Bone marrow (tissue), 2 donors: ENCODE results near the gene FAM174C.

Experiments
- DNase-seq, 2 donors: peaks; one replicate each; lab custom pipeline; 2025; lab: John Stamatoyannopoulos, UW

FAM174C gene

DNA sequence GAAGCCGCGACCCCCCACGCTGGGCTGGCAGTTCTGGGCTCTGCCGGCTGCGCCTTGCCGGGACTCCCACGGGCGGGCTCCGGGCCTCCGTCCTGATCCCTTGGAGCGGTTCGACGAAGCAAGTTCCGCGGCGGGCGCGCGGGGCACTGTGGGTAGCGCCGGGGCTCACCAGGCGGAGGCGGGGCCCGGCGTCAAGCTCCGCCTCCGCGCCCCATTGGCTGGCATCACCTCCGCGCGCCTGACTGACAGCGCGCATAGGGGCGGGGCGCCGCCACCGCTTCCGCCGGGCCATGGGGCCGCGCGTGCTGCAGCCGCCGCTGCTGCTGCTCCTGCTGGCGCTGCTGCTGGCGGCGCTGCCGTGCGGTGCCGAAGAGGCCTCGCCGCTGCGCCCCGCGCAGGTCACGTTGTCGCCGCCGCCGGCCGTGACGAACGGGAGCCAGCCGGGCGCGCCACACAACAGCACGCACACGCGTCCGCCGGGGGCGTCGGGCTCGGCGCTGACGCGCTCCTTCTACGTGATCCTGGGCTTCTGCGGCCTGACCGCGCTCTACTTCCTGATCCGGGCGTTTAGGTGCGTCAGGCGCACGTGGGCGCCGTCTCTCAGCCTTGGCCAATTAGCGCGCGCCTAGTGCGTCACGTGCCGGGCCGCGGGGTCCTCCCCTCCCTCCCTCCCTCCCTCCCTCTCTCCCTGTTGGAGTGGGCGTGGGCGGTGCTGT, at the start of gene FAM174C:
FAM174C (plus strand) TSS at position 271 of the 716 bp plus-strand sequence; CDS start at position 291, 20 bp downstream.
- peak; percentile 83 to 85 for DNase-seq

- no peak for DNase-seq
Measured at GRCh38 chr19:1226227-1226518, 49.2 kb upstream of the FAM174C start.

DNA sequence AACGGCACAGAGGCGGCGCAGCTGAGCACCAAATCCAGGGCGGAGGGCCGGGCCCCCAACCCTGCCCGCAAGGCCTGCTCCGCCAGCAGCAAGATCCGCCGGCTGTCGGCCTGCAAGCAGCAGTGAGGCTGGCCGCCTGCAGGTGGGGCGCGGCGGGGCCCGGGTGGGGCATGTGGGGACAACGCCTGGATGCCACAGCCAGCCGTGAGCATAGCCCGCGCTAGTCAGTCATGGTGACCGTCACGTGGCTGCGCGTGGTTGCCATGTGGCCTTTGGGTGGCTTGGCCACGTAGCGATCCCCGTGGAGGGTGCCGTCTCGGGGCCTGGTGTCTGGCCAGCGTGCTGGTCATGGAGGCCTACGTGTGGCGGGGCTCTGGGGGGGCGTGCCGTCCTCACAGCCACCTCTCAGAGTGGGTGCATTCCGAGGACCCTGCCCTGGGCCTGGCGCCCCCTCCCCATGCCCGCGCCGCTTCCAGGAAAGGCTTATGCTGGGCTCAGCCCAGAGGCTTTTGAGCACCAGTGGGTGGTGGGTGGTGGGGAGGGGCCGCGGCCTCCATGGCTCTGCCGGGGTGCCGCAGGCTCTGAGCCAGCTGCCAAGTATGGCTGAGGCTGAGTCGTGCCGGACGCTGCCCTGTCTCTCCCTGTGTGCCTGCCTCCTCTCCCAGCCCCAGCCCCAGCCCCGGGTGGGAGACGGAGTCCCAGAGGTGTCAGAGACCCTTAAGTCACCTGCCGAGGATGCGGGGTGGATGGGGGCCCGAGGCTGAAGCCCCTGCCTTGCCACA, 48.6 kb upstream of the FAM174C start:
- DNase-seq = no peak

- no peak for DNase-seq
Measured at GRCh38 chr19:1227304-1228054, 47.9 kb upstream of the FAM174C start.

DNA sequence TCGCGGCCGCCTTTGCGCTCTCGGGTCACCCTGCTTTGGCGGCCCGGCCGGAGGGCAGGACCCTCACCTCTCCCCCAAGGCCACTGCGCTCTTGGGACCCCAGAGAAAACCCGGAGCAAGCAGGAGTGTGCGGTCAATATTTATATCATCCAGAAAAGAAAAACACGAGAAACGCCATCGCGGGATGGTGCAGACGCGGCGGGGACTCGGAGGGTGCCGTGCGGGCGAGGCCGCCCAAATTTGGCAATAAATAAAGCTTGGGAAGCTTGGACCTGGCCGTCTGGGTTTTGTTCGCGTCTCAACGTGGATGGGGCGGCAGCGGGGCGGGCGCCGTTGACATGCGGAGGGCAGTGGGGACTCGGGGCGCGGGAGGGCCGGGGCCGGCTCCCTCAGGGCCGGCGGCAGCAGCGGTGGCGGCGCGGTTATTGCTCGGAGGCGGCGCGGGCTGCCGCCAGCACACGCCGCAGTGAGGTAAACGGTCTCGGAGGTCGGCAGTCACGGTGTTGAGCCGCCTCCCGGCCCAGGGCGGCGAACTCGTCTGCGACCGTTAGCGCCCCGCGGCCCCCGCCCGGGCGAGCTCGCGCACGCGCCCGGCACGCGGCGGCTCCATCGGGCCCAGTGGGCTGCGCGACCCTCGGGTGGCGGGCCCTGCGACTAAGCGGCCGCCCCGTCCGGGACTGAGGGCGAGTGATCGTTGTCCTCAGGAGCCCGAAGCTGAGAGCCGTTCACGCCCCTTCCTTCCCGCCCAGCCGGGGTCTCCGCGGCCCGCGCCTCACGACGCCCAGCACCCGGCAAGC, 47.0 kb upstream of the FAM174C start:
- DNase-seq = no peak

- no peak for DNase-seq
Measured at GRCh38 chr19:1229056-1229923, 46.0 kb upstream of the FAM174C start.

DNA sequence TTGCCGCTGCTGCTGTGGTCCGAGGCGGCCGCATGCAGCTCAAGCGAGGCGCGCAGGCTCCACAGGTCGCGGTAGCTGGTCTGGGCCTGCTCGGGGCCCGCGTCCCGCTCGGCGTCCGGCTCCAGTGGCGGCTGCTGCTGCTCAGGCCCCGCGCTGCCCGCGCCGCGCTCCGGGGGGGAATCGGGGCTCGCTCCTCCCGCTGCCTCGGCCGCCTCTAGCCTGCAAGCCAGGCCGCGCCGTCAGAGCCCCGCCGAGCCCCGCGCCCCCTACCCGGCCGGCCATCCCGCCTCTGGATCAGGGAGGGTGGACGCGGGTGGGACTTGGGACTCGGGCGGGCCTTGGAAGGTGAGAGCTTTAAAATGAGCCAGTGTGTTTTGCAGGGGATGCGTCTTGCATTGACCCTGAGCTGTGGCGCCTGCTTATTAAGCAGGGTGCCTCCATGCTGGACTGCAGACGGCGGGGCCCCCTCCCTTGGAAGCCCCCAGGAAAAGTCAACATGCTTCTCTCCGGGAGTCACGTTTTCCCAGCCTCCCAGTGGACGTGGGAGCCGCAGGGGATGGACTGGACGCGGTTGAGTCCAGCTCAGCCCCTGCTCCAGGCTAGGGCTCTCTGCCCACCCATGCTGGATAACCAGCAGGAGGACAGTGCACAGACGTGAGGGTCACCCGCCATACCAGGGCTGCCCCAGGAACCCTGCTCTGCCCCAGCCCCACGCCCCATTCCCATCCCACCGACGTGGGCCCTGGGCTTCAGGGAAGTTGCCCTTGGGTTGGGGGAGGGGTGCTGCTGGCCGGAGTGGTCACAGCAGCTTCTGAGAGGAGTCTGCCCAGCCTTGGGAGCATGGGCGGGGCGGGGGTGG, 45.2 kb upstream of the FAM174C start:
- DNase-seq = no peak

- DNase-seq = no peak
Measured at GRCh38 chr19:1230783-1231489, 44.4 kb upstream of the FAM174C start.

DNA sequence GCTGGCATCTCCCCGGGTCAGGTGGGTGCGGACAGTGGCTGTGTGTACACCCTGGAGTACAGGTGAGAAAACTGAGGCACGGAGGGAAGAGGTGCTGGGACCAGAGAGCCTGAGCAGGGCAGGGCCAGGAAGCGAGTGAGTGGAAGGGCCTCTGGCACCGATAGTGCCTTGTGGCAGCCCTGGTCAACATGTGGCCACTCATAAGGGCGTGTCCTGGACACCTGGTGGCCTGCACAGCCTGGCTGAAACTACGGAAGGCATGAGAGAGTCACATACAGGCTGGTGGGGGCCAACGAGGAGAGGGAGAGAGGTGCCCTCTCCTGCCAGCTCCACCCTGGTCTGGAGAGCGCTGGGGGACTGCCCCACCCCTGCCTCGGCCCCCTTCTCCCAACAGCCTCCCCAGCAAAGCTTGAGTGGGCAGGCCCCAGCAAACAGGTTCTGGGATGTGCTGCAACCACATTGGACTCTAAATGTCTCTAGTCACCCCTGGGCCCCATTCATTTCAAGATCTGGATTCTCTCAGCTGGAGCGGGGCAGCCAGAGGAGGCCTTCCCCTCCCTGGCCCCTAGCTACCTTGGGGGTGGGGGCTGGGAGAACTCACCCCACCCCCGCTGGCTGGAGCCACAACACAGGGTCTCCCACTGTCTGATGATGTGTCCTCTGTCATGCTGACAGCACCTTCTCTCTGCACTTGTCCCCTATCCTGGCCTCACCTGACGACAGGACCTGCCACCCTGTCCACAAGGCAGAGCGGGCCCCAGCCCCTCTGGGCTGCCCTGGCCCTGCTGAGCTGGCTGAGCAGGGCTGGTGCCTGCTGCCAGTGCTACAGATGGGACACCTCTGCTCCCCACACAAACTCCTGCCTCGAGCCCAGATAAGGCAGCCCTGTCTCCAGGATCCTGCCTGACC, 43.3 kb upstream of the FAM174C start:
- peak in 1 of 2 donors; percentile 56 for DNase-seq

DNA sequence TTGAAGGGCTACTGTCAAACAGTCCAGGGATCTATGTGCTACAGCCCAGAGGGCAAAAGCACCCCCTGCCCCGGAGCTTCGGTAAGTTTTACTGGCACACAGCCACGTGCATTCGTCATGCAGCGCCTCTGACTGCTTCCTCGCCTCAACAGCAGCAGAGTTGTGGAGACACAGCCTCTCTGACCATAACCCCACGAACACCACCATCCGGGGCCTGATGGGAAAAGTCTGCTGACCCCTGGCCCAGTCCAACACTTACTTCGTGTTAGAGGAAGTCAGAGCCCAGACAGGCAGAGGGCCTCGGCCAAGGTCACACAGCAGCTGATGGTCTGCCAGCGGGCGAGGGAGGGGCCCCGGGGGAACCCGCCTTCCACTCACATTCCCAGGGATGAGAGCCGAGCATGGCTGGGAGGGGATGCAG, 42.7 kb upstream of the FAM174C start:
- DNase-seq = peak in 1 of 2 donors; percentile 56

- no peak for DNase-seq
Measured at GRCh38 chr19:1233115-1233667, 42.1 kb upstream of the FAM174C start.

DNA sequence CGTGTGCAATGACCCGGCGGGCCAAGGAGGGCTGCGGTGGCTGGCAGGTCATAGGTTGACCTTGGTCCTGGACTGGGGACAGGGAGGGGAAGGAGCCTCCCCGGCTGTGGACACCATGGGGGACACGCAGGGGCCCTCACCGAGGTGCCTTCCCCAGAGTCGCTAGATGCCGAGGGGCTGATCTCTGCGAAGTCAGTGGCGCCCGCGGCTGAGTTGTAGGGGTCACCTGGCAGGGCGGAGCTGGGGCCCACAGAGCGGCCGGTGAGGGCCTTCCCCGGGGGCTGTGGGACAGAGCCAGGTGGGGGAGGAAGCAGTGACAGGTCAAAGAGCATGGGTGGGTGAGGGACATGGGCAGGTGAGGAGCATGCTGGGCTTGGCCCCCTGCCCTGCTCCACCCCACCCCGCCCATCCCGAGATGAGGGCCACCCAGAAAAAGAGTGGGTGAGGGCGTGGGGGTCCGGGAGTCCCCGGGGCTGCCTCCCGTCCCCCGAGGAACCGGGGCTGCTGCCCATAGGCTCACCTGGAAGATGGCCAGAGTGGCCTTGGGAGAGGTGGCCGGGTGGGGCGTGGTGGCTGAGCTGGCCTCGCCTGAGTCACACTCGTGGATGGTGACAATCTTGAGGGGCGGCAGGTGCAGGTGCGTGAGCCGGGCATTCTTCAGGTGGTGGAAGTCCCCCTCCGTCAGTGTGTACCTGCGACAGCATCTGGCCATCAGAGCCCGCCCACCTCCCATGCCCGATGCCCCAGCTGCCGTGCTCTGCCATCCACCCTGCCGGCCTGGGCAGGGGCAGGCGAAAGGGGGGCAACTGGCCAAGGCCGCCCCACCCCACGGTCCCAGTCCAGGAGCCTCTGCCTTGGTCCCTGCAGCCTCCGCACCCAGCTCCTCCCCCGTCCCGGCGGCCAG, 41.0 kb upstream of the FAM174C start:
- no peak for DNase-seq

DNA sequence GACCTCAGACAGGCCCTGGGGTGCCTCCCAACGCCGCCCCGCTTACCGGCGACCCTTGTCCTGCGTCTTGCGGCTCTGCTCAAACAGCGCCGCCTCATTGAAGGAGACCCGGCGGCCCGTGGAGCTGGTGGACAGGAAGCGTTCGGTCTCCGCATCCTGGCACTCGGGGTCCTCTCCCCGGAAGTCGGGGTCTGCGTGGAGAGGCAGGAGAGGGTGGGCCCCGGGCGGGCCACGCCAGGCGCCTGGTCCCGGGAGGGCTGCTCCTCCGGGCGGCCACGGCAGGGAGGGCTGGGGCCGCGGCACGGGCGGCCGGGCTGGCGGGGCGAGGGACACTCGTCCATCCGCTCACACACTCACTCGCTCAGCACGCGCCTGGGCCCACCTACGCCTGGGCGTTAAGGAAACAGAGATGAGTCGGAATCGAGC, 40.4 kb upstream of the FAM174C start:
- no peak for DNase-seq

DNA sequence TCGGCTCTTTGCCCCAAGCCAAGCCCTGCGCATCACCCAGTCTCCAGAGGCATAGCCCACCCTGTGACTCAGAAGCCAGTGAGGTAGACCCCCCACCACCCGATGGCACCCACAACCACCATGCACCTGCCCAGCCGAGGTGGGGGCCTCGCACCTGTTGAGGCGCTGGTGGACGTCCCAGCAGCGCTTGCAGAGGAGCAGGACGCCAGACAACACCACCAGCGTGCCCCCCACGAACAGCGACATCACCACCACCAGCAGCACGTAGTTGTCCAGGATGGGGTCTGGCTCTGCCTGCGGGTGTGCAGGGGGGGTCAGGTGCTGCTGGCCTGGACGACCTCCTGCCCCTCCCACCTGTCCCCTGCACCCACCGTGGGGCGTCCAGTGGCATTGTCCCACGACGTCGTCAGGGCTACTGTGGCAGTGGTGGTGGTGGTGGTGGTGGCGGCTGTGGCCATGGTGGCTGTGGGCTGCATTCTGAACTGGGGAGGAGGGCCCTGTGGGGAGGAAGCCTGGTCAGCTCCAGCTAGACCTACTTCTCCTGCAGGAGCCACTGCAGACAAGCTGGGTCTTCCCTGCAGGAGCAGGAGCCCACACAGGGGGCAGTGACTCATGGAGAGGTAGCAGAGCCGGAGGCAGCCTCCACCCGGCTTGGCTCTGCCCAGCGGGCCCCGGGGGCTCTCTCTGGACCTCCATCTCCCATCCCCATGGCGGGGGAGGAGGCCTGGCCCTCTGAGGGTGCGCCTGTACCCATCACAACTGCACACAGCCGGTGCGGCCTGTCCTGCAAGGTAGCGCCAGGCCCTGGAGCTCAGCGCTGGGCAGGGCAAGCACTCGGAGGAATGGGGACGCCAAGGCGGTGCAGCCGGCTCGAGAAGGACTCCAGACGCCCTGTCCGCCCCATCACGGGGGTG, 39.4 kb upstream of the FAM174C start:
- DNase-seq = no peak

DNA sequence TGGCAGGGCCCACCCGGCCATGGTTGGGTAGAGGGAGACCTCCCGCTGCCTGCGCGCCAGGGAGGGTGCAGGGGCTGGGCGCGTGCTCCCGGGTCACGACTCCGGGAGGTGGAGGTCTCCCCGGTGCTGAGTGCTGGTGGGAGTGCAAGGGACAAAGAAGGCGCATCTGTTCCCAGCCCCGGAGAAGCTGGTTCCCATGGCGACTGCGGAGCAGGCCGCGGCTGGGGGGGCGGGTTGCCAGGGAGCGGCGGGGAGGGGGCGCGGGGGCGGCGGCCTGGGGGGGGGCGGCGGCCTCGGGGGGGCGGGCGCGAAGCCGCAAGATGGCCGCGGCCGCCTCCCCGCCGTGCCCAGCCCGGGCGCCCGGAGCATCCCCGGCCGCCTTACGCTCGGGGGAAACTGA, 38.8 kb upstream of the FAM174C start:
- no peak for DNase-seq
